Pons (tissue), 1 donor: ENCODE results near the gene SRMS.
"Not testable (repeated sequence)": the region's sequence is repeated elsewhere in the genome, so short reads cannot be mapped to it uniquely, and the experiment has no call there.

Experiments used
- DNase-seq: peaks from one replicate; pipeline ENCODE4 v3.0.0-alpha.2; 2016; ENCODE audit warnings: low spot score

The SRMS gene

DNA sequence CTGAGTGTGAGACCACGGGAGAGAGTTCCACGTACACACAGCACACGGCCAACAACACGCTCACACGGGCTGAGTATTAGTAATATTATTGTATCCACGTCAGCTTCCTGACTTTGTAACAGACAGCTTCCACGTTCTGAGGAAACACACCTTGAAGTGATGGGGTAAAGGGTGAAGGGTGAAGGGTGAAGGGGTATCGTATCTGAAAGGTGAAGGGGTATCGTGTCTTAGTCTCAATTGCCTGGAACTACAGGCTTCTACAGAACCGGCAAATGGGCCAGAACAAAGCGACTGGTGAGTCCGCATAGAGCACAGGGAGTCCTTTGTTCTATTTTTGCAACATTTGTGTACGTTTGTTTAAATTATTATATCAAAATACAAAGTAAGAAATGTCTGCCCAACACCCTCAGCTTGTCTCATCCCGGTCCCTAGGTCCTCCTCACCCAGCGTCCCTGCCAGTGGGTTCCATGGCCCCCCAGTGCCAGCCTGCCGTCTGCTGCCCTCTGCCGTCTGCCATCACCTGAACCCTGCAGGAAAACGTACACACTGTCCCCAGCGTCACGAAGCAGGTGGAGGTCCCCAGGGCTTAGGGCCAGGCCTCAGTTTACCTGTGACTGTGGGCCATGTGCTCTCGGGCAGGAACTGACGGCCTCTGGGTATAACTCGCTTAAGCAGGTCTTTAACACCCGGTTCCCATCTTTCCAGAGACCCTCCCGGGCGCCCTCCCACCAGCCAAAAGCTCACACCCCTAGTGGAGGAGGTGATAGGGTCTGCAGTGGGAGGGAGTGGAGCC, 30.9 kb upstream of the SRMS start:
- no peak for DNase-seq

- DNase-seq = no peak
Observed at GRCh38 chr20:63577317-63577894, 29.9 kb upstream of the SRMS start.

DNA sequence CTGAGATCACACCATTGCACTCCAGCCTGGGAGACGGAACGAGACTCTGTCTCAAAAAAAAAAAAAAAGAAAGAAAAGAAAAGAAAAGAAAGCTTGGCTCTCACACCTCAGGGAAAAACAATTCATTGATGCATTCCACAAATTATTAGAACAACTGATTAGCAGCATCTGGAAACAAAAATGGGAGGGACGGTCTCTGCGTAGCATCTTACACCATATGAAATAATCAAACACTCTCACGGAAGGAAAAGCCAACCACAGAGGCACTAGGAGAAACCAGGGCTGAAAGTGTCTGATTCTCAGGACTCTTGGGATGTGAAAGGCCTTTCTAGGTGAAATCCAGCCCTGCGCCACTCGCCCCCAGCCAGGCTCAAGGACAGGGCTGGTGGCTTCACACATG, 28.8 kb upstream of the SRMS start:
- no peak for DNase-seq

GRCh38 chr20:63574829-63575743, 27.5 kb upstream of the SRMS start:
- DNase-seq = no peak

GRCh38 chr20:63574156-63574828, 26.7 kb upstream of the SRMS start, which contains the start of gene HELZ2:
HELZ2 (minus strand) TSS chr20:63574239; CDS start chr20:63572385, 1,854 bp downstream.
- DNase-seq = no peak

GRCh38 chr20:63573647-63574131, 26.1 kb upstream of the SRMS start:
- no peak for DNase-seq

- no peak for DNase-seq
Observed at GRCh38 chr20:63572788-63573646, 25.5 kb upstream of the SRMS start.

DNA sequence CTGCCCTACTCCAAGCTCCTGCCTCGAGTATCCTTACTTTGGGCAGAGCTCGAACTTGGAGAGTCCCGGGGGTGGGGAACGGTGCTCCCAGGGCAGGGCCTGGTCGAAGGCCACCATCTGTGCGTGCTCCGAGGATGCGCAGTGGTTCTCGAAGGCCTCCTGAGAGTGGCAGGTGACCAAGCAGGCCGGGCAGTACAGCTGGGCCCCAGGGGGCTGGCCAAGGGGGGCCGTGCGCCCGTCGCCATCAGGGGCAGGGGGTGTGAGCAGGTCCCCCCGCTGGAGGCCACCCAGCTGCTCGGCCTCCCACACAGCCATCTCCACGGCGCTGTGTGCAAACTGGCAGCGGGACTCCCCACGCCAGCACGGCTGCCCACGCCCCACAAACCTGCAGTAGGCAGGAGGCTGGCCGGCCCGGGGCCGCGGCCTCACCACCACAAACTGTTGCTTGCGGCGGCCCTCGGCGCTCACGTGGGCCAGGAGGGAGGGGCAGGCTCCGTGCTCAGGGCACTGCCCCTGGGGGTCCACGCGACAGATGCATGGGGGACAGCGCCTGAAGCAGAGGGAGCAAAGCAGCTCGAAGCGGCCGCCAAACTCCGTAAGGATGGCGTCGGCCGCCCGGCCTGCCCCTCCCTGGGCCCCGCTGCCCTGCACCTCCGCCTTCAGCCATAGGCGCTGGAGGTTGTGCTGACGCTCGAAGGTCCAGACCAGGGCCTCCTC, 24.7 kb upstream of the SRMS start:
- DNase-seq = no peak

DNA sequence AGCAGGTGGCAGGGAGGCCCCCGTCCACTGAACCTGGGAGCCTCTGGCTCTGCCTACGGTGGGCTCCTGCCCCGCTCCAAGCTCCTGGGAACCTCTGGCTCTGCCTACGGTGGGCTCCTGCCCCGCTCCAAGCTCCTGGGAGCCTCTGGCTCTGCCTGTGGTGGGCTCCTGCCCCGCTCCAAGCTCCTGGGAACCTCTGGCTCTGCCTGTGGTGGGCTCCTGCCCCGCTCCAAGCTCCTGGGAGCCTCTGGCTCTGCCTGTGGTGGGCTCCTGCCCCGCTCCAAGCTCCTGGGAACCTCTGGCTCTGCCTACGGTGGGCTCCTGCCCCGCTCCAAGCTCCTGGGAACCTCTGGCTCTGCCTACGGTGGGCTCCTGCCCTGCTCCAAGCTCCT, 23.5 kb upstream of the SRMS start:
- not testable (repeated sequence) for DNase-seq

- DNase-seq = no peak
Observed at GRCh38 chr20:63570281-63571086, 22.9 kb upstream of the SRMS start.

GRCh38 chr20:63568986-63569949, 21.7 kb upstream of the SRMS start:
- DNase-seq = no peak

DNA sequence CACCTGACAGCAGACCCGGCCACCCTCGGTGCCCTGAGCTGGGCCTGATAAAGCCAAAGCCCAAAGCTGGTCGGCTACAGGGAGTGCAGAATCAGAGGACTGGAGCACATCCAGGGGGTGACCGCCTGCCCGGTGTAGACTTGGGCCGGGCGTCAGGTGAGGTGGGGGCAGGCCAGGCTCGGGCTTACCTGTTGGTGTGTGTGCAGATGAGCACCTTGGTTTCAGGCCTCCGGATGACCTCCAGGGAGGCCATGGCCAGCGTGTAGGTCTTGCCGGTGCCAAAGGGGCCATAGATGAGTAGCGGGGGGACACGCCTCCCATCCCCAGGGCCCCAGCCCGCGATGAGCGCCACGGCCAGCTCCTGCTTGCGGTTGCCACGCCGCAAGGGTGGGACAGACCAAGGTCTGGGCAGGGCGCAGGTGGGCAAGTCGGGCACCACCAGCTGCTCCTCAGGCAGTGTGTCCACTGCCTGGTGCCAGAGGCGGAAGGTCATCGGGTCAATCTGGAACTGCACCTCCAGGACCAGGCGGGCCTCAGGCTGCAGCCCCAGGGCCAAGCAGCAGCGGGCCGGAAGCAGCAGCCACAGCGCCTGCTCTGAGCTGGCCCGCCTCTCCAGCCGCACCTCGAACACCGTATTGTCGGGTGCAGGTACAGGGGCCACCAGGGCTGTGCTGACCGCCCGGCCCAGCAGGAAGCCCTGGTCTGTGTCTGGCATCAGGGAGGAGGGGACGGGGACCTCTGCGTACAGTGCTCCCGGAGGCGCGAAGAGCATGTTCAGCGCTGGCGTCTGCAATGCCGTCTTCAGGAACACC, 20.8 kb upstream of the SRMS start:
- no peak for DNase-seq

DNA sequence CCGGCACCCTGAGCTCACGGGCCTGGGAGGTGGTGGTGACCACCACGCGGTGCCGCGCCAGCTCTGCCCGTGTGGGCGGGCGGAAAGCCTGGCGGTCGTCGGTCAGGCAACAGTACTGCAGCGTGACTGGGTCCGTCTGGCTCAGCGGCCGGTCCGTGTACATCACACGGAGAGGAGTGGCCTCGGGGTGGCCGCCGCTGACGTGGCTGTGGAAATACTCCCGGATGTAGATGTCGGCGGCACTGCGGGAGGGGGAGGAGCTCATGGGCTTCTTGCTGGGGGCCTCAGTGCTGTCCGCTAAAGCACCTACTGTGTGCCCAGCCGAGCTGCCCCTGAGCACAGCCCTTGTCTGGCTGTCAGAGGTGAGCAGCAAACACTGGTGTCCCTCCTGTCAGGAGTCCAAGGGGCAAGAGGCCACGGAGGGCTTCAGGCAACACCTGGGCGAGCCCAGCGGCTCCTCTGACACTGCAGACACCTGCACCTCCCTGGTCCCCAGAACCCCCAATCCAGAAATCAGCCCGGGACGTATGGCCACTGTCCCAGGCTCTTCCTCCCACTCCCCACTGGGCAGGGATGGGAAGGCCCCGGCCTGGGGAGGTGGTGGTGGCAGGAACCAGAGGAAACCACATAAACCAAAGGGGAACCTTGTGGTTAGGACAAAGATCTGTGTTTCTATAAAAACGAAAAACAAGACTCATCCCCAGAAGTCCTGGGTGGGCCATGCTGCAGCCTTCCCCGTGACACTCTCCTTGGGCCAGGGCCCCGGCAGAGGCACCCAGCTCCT, 20.0 kb upstream of the SRMS start:
- DNase-seq = peak; percentile 63

- DNase-seq = no peak
Observed at GRCh38 chr20:63567136-63567385, 19.5 kb upstream of the SRMS start.

DNA sequence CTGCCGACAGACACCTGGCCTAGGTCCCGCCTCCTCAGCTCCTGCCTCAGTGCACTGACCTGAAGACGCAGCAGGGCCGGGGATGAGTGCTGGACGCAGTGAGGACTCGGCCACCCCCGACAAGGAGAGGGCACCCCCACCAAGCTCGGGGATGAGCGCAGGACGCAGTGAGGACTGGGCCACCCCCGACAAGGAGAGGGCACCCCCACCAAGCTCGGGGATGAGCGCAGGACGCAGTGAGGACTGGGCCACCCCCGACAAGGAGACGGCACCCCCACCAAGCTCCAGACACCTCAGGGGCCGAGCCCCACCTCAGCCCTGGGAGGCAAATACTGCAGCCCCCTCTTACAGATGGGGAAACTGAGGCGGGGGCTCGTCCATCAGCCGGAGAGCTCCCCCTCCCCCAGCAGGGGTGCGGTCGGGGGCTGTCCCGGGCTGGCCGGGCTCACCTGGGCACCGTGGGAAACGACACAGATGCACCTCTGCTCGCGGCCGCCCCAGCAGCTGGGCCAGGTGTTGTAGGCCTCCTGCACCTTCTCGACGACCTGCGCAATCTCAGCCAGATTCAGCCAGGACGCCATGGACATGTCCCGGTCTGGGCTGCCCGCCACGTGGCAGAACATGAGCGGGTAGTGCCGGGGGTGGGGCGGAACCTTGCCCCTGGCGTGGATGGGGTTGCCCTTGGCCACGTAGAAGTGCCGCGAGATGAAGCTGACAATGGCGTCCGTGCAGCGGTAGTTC, 19.0 kb upstream of the SRMS start:
- DNase-seq = no peak

DNA sequence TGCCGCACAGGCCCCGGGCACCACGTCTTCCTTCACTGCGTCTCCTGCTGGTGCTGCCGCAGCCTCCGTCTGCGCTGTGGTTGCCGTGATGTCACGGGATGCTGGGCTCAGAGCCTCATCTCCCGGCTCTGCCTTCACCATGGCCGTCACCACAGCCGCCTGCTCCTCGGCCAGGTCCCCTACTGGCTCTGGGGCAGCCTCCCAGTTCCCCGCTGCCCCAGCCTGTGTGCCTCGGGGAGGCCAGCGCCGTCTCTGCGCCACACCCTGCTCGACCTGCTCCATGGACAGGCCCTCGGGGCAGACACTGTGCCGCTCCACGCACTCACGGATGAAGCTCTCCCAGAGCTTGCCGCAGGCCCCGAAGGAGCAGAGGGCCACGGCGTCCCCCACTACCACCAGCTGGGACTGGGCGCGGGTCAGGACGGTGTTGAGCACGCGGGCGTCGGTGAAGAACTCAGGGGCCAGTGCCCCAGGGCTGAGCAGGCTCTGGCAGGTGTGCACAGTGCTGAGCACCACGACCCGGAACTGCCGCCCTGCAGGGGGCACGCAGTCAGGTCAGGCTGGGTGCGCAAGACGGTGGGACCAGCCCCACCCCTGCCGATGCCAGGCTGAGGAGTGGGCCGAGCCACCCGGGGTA, 18.3 kb upstream of the SRMS start:
- no peak for DNase-seq
